GM19328 (cell line): ENCODE results near the gene MAPRE3.
"Not testable (repeated sequence)": the region's sequence is repeated elsewhere in the genome, so short reads cannot be mapped to it uniquely, and the experiment has no call there.

Experiments used
- ATAC-seq: cut with Tn5 transposase; IDR thresholded peaks from one replicate; pipeline ENCODE4 v1.9.1; 2021; ENCODE audit warnings: mild to moderate bottlenecking, moderate library complexity; ENCODE audit not compliant: unreplicated experiment

MAPRE3 gene

GRCh38 chr2:26970244-26970927, at the start of gene MAPRE3:
Gene MAPRE3, plus strand, starts transcription at chr2:26970637. Its CDS starts 51,582 bp downstream, at chr2:27022219.
- peak; percentile 60 for ATAC-seq

GRCh38 chr2:26921323-26921722, 49.1 kb upstream of the MAPRE3 start:
- no peak for ATAC-seq

- ATAC-seq, result no peak
Measured at GRCh38 chr2:26922405-26923188, 47.8 kb upstream of the MAPRE3 start.

- not testable (repeated sequence) for ATAC-seq
Measured at GRCh38 chr2:26923189-26923466, 47.3 kb upstream of the MAPRE3 start.

GRCh38 chr2:26924731-26925099, 45.7 kb upstream of the MAPRE3 start:
- ATAC-seq, result no peak

- ATAC-seq, result no peak
Measured at GRCh38 chr2:26925100-26925791, 45.2 kb upstream of the MAPRE3 start.

GRCh38 chr2:26927221-26927620, 43.2 kb upstream of the MAPRE3 start:
- ATAC-seq, result no peak

- ATAC-seq, result no peak
Measured at GRCh38 chr2:26932974-26933373, 37.5 kb upstream of the MAPRE3 start.

- ATAC-seq, result no peak
Measured at GRCh38 chr2:26933431-26934334, 36.8 kb upstream of the MAPRE3 start.

GRCh38 chr2:26934335-26934724, 36.1 kb upstream of the MAPRE3 start:
- ATAC-seq, result no peak

- no peak for ATAC-seq
Measured at GRCh38 chr2:26934985-26935384, 35.5 kb upstream of the MAPRE3 start.

- no peak for ATAC-seq
Measured at GRCh38 chr2:26936855-26937254, 33.6 kb upstream of the MAPRE3 start.

- no peak for ATAC-seq
Measured at GRCh38 chr2:26938399-26939118, 31.9 kb upstream of the MAPRE3 start.

- no peak for ATAC-seq
Measured at GRCh38 chr2:26940001-26940400, 30.4 kb upstream of the MAPRE3 start.

GRCh38 chr2:26941486-26941885, 29.0 kb upstream of the MAPRE3 start:
- no peak for ATAC-seq

GRCh38 chr2:26942543-26943295, 27.7 kb upstream of the MAPRE3 start:
- ATAC-seq, result no peak

- ATAC-seq, result no peak
Measured at GRCh38 chr2:26945991-26946750, 24.3 kb upstream of the MAPRE3 start.

- ATAC-seq, result no peak
Measured at GRCh38 chr2:26946841-26947784, 23.3 kb upstream of the MAPRE3 start.
